NT2/D1 (cell line): Measurements from ENCODE around the gene KLHL6.

Source experiments
- SUZ12 ChIP-seq: IDR thresholded peaks from 2 replicates; pipeline ENCODE4 v1.6.1; 2011; ENCODE audit not compliant: insufficient read length, insufficient read depth; ENCODE audit errors: extremely low read depth
- YY1 ChIP-seq: IDR thresholded peaks from 2 replicates; pipeline ENCODE4 v1.6.1; 2011; ENCODE audit not compliant: insufficient read length, insufficient read depth
- ZNF274 ChIP-seq: IDR thresholded peaks from 2 replicates; pipeline ENCODE4 v1.6.1; 2011; ENCODE audit warnings: mild to moderate bottlenecking, low read depth, low read length

DNA sequence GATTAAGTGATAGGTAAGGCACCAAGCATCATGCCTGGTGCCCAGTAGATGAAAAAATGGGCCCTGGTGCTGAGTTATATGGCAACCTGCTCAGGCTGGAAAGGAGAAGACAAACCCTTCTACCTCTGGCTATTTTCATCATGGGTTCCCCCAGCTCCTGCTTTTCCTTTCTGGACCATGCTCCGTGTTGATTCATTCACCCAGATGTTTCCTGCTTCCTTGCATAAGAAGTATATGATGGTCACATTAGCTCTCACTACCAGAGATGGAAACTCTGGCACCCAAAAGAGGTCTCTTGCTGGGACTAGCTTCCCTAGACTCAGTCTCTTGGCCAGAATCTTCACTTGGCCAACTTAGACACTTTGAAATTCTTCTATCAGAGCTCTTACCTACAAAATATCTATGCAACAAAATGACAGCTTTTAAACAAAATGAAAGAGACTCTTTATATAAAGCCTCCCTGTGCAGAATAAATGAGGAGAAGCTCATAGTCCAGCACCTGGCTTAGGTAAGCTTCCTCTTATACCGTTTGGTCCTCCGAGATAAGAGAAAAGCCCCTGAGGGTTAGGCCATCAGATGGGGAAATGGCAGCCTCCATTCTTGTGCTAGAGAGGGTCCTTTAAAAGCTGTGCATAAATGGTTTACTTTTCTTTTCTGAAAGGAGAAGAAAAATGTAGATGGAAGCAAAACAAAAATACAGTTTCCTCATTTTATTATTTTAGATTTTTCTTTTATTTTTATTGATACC, 80.3 kb downstream of the KLHL6 start:
- TF ChIP-seq YY1 (no peak), ZNF274 (no peak), SUZ12 (no peak)
